ENCODE data around the gene TBC1D22A. TPM values are rescaled to one million over a fixed set of nuclear protein-coding genes. Genes with fewer than 3 reads are reported as not detected.

The TBC1D22A gene
- total RNA-seq, 2 donors from 2014 or later = 11.5 to 15.4 TPM

DNA sequence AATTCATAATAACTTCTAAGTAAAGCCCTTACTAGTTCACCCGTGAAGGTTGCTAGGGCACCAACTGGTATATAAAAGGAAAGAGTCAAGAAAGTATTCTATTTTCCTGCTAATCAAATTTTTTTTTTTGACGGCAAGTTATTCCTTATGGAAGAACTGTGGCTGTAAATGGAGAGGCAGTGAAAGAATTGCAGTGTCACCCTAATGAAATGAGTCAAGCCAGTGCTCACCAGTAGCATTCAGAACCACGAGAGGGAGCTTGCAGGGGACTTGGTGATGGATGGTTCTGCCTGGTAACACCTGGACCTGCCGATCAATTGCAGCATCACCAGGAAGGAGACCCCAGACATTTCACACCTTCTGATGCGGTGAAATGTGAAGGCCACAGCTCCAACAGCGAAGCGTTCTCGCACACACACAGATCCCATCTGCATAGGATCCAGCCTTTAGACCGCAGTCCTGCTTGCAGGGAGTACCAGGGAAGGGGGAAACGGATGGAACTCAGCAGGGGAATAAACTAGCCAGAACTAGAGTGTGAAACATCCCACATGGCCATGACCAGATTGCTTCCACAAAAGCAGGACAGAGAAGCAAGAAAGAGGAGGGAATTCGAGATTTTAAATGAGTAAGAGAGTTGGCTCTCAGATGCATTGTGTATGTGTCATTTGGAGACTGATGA, 326.2 kb downstream of the TBC1D22A start:
- no peak overlapping the region for H3K27ac ChIP-seq
- H3K9me3 ChIP-seq = no peaks in the 10 kb centered on the region
- H3K4me3 ChIP-seq = no peak overlapping the region
- no peak for DNase-seq (ENCODE audit: low spot score)
- H3K4me1 ChIP-seq = peaks cover 0 to 8% of the 10 kb centered on the region in 2 donors
- no peak for TF ChIP-seq CTCF (IDR thresholded peaks at IDR 0.05)
- no peaks in the 10 kb centered on the region for H3K36me3 ChIP-seq
- no peaks in the 10 kb centered on the region for H3K27me3 ChIP-seq

GRCh38 chr22:47089374-47089773, 326.9 kb downstream of the TBC1D22A start:
- peaks cover 0 to 8% of the 10 kb centered on the region in 2 donors for H3K4me1 ChIP-seq
- no peak for DNase-seq (ENCODE audit: low spot score)
- no peaks in the 10 kb centered on the region for H3K27me3 ChIP-seq
- no peaks in the 10 kb centered on the region for H3K36me3 ChIP-seq
- no peaks in the 10 kb centered on the region for H3K9me3 ChIP-seq
- TF ChIP-seq CTCF (IDR thresholded peaks at IDR 0.05) = no peak
- no peak overlapping the region for H3K4me3 ChIP-seq
- no peak overlapping the region for H3K27ac ChIP-seq

DNA sequence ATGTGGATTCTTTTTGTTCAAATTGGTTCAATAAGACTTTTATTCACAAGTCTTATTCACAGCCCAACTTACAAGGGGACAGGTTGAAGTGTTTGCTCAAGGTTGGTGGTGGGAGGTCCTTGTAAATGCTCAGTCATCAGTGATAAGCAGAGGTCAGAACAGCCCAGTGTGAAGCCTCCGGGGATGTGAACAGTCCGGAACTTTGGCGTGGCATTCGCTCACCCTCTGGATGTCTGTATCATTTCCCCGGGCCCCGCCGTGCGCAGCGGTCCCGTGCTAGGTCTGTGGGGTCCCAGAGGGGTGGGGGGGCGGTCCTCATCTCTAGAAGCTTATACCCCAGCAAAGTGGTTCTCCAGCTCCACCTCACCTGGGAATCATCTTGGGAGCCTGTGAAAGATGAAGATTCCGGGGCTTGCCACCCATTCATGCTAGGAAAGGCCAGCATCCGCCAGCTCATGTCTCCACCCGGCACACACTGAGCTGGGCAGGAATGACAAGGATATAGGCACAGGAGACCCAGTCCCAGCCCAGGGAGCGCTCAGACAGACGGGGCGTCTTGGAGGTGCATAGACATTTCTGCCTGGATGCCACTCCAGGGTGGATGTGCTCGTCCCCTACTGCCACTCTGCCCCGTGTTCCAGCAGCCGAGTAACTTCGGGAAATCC, 327.5 kb downstream of the TBC1D22A start:
- peak overlapping the region in 1 of 2 donors; percentile 49 for H3K4me3 ChIP-seq
- no peak for TF ChIP-seq CTCF (IDR thresholded peaks at IDR 0.05)
- no peaks in the 10 kb centered on the region for H3K36me3 ChIP-seq
- no peak for DNase-seq (ENCODE audit: low spot score)
- H3K4me1 ChIP-seq = peaks cover 0 to 8% of the 10 kb centered on the region in 2 donors
- H3K27ac ChIP-seq = no peak overlapping the region
- no peaks in the 10 kb centered on the region for H3K27me3 ChIP-seq
- H3K9me3 ChIP-seq = no peaks in the 10 kb centered on the region

GRCh38 chr22:47090591-47091245, 328.3 kb downstream of the TBC1D22A start:
- peaks cover 0 to 8% of the 10 kb centered on the region in 2 donors for H3K4me1 ChIP-seq
- H3K9me3 ChIP-seq = no peaks in the 10 kb centered on the region
- no peak for TF ChIP-seq CTCF (IDR thresholded peaks at IDR 0.05)
- H3K27ac ChIP-seq = no peak overlapping the region
- H3K27me3 ChIP-seq = no peaks in the 10 kb centered on the region
- no peaks in the 10 kb centered on the region for H3K36me3 ChIP-seq
- H3K4me3 ChIP-seq = peak overlapping the region; percentile 31 to 49
- no peak for DNase-seq (ENCODE audit: low spot score)

- Histone ChIP-seq H3K4me1 (peaks cover 0 to 8% of the 10 kb centered on the region in 2 donors), H3K36me3 (no peaks in the 10 kb centered on the region), H3K9me3 (no peaks in the 10 kb centered on the region), H3K4me3 (peak overlapping the region; percentile 31 to 49), H3K27me3 (no peaks in the 10 kb centered on the region), H3K27ac (no peak overlapping the region)
- DNase-seq (ENCODE audit: low spot score) = no peak
- no peak for TF ChIP-seq CTCF (IDR thresholded peaks at IDR 0.05)
Measured at GRCh38 chr22:47091246-47091651, 328.8 kb downstream of the TBC1D22A start.

Data from right atrium auricular region (tissue), 2 donors.